Thyroid gland (tissue), 4 donors: ENCODE measurements around the gene AZGP1.

ENCODE experiments used
- CTCF ChIP-seq, 6 experiments: fragments of 200-600 bp in 3 of 6; fragments of 450-650 bp in 3 of 6; sonication (generic) in 3 of 6; IDR thresholded peaks; one replicate each; pipeline ENCODE4 v1.5.1; 2016 to 2019; ENCODE audit warnings: antibody characterized with exemption in 6 of 6, mild to moderate bottlenecking in 2 of 6, inconsistent platforms in 1 of 6, moderate library complexity in 1 of 6
- POLR2A ChIP-seq, 2 donors: fragments of 450-650 bp; IDR thresholded peaks; one replicate each; pipeline ENCODE4 v1.6.1; 2017; ENCODE audit warnings: antibody characterized with exemption in 2 of 2, mild to moderate bottlenecking in 2 of 2, moderate library complexity in 1 of 2

DNA sequence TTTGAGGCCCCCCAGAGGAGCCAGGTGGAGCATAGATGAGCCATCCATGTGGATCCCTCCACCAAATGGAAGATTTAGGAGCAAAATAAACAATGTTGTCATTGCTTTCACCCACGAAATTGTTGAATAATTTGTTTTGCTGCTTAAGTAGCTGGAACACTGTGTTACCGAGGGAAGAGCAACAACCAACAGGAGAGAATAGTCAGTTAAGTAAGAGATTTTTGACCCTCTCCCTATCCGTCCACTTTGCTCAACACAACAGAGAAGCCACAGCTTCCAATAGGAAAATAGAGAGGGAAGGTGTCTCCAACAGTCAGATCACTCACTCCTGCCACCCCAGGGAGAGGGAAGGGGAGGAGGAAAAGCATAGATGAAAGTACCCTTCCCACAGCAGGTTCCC is 35.7 kb upstream of the AZGP1 start:
- no peak for TF ChIP-seq CTCF (IDR thresholded peaks at IDR 0.05)
- no peak for TF ChIP-seq POLR2A (IDR thresholded peaks at IDR 0.05)
